NCI-H2171 treated with DMSO at 0.1 percent for 48 hours (cell line): ENCODE measurements around the gene BEND6.
"Not testable (repeated sequence)": the region's sequence is repeated elsewhere in the genome, so short reads cannot be mapped to it uniquely, and the experiment has no call there.

ENCODE experiments used
- DNase-seq: peaks from one replicate; lab custom pipeline; 2025; lab: John Stamatoyannopoulos, UW

The BEND6 gene

DNA sequence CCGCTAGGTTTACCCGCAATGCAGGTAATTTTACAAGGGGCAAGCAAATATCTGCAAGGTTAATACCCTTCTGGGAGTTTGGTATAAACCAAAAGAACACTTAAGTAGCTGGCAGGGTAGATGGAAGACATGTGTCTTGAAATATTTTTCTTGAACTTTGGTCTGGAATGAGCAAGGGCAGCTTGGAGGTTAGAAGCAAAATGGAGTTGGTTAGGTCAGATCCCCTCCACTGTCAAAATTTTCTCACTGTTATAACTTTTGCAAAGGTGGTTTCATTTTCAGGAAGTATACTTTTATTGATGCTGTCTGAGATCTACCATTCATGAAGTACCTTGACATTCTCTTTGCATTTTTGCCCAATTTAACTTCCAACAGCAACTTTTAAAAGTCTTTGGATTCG lies 78.3 kb downstream of the BEND6 start:
- no peak for DNase-seq

DNA sequence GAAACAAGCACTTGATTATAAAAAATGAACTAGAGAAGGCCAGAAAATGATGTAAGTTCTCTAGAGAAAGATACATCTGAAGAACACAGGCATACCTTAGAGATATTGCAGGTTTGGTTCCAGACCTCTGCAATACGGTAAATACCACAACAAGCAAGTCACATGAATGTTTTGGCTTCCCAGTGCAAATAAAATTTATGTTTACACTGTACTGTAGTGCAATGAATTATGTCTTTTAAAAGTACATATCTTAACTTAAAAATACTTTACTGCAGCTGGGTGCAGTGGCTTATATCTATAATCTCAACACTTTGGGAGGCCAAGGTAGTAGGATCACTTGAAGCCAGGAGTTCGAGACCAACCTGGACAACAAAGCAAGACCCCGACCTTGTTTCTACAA lies 80.6 kb downstream of the BEND6 start:
- no peak for DNase-seq

DNA sequence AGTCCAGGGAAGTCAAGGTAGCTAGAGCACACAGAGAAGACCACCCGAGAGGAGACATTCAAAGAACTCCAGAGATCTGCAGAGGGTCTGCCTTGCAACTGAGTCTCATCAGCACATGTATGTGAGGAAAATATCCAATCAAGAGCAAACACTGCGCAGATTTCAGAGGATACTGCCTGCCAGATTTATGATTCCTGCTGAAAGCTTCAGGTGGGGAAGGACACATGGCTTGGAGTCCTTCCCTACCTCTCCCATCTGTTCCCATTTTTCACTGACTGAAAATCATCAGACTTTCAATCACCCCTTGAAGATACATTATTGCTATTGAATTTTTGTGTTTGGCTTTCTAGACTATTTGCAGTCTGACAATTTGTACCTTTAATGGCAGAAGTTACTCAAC lies 84.0 kb downstream of the BEND6 start:
- DNase-seq: peak; percentile 30

DNA sequence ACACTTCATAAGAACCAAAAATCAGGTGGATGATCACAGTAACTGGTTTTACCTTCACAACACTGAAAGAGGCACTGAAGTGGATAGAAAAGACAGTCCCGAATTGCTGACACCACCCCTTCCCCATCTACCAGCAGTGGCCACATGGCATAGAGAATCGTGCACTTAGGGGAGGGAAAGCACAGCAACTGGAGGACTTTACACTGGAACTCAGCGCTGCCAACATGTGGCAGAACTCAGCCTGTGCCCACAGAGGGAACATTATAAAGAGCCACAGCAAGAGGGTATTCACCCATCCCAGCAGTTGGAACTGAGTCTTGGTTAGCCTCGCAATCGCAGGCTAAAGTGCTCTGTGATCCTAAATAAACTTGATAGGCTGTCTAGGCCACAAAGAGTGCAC lies 85.1 kb downstream of the BEND6 start:
- DNase-seq: peak; percentile 38

DNA sequence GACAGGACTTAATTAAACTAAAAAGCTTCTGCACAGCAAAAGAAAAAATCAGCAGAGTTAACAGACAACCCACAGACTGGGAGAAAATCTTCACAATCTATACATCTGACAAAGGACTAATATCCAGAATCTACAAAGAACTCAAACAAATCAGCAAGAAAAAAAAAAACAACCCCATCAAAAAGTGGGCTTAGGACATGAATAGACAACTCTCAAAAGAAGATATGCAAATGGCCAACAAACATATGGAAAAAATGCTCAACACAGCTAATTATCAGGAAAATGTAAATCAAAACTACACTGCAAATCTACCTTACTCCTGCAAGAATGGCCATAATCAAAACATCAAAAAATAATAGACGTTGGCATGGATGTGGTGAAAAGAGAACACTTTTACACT lies 89.2 kb downstream of the BEND6 start:
- not testable (repeated sequence) for DNase-seq

DNA sequence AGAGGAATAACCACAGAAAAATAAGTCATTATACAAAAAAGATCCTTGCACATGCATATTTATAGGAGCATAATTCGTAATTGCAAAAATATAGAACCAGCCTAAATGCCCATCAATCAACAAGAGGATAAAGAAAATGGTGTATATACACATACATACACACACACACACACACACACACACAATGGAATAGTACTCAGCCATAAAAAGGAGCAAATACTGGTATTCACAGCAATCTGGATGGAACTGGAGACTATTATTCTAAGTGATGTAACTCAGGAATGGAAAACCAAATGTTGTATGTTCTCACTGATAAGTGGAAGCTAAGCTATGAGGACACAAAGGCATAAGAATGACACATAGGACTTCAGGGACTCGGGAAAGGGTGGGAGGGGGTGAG lies 89.7 kb downstream of the BEND6 start:
- no peak for DNase-seq

DNA sequence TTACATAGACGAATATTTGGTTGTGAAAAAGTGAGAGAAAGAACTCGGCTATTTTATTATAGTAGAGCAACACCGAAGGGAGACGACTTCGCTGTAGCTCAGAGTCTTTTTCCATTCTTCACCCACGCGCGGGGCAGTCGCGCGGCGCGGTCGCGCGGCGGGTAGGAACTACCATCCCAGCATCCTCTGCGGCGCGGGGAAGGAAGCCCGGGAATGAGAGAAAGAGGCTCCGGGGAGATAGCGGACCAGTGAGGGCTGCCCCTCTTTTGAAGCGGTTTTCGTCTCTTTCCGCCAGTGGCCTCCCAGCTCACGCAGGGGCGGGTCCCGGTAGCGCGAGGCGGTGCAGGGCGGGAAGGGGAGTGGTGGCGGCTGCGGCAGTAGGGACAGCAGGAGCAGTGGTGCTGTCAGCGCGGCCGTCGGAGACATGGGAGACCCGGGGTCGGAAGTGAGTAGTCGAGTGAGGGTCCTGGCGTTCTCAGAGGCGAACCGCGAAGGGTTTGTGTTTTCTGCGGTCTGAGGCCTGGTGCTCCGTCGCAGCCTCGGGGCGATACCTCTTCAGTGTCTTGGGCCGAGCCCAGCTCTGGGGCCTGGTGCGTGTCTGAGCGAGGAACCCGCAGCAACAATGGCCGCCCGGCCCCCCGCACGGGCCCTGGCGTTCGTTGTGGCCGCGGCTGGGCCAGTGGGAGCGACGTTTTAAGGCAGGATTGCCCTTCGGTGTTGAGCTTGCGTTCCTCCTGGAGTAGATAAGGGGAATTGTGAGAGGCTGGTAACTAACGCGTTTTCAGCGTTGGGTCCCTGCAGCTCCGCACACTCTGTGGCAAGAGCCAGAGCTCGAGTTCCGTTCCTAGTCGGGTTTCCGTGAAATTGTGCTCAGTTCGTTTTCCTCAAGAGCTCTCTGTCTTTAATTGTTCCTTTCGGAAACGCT lies 91.7 kb downstream of the BEND6 start, which contains the start of gene KIAA1586:
KIAA1586 (plus strand) TSS at position 362 of the 925 bp plus-strand sequence; CDS start at position 425, 63 bp downstream.
- peak; percentile 93 for DNase-seq

DNA sequence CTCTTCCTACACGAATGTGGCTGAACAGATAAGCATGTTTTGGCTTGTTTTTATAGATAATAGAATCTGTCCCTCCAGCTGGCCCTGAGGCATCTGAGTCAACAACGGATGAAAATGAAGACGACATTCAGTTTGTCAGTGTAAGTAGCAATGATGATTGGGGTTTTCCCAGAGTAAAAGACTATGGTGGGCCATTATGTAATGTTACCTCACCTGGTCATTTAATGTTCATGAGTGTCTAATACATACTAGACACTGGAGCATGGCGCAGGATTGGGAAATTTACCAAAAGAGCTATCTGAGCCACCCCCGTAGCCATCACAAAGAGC lies 92.3 kb downstream of the BEND6 start:
- not testable (repeated sequence) for DNase-seq

DNA sequence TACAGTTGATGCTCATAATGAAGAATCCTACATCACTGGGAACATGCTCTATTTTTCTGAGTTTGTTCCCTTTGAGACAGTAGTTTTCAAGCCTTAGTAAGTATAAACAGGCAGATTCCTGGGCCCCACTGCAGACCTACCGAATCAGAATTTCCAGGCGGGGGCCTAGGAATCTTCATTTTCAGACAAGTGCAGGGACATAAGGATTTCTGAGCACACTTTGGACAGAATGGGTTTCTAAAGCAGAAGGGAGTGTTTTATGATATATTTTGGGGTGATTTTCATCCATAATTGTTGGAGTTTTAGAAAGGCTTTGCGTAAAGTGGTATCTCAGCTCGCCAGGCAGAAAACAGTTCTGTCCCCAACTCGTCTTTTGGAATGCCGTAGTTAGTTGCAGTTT lies 93.0 kb downstream of the BEND6 start:
- DNase-seq: not testable (repeated sequence)

DNA sequence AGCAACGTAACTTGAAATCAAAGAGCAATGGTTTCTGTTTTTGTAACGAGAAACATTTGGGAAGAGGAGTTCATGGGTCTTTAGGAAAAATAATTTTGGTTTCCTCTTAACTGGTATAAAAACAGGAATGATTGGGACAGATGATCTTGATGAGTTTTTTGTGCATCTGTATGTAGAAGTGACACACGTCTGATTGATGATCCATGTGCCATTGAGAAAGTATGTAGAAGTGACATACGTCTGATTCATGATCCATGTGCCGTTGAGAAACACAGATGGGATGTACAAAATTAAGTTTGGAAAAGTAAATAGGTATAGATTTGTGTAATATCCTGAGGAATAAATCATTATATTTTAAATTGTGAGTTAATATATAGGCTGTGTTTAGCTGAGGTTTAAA lies 93.7 kb downstream of the BEND6 start:
- no peak for DNase-seq

DNA sequence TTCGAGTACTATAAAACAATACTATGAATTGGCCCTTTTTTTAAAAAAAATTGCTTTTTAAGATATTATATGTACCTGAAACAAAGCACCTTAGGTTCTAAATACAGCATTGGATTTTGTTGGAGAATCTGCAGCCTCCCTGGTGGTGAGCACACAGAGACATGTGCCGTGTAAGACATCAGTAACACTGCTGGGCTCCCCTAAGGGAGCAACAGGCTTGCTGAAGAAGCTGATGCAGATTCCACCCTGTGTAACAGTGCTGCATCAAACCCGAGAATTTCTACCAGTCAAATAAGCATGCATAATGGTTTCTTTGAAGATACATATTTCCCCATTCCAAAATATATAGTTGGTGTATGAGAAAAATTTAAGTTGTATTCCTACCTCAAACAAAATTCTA lies 108.9 kb downstream of the BEND6 start:
- no peak for DNase-seq

DNA sequence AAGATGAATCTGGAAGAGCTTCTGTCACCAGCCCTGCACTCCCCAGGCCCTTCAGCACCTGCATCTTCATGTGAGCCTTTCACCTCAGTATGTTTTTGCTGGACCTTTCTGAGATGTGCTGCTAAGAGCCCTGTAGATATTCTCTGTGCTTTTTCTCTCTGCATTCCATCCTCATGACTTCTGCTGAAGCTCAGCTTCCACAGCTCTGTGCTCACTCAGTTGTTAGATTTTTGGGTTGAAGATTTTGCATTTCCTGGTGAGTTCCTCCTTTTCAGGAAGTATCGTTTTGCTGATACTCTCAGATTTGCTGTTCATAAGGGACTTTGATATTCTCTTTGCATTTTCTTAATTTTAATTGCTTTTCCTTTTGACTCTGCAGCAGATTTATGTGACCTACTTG lies 109.9 kb downstream of the BEND6 start:
- DNase-seq: no peak

DNA sequence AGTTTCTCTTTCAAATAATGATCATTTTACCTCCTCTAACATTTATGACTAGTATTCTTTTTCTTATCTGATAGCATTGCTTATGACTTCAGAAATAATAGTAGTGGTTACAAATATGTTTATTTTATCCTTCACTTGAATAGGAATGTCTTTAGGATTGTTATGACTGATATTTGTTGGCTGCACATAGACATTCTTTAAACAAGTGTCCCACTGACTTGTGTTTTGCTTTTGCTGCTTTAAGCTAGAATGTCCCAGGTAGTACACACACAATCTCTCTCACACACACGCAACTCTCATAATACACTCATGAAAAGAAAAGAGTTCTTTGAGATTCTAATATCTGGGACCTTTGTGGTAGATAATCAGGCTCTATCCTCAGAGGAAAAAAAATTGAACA lies 113.2 kb downstream of the BEND6 start:
- DNase-seq: no peak

DNA sequence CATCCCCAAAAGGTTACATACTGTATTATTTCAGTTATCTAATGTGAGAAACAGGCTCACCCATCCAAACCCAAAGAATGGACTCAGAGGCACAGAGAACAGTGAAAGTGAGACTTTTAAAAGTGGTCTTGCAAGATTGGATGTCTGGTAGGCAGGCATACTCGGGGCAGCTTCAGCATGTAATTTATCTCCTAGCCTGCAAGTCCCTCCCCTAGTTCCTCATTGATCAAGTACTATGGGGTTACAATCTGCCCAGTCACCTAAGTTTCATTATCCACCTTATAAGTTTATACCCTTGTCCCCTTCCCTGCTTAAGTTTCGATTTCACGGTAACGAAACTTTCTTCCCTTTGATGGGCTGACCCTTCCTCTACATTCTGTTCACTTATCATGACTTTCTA lies 114.3 kb downstream of the BEND6 start:
- DNase-seq: no peak

DNA sequence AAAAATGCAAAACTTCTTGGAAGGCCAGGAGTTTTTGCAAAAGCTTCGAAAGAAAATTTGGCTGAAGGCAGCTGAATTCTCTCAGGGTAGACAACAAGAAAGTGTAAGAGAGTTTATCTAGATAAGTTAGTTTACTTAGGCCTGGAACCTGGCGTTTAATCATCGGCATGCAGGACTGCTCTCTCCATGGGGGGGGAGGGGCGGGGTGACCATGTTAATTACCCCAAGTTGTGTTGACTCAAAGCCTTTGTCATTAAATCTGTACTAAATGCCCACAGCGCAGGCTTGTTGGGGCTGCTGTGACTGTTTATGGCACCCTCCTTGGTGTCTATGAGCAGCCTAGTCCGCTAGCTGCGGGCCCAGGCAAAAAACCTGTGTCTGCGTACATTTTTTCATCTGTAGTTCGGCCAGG lies 115.0 kb downstream of the BEND6 start:
- DNase-seq: no peak

DNA sequence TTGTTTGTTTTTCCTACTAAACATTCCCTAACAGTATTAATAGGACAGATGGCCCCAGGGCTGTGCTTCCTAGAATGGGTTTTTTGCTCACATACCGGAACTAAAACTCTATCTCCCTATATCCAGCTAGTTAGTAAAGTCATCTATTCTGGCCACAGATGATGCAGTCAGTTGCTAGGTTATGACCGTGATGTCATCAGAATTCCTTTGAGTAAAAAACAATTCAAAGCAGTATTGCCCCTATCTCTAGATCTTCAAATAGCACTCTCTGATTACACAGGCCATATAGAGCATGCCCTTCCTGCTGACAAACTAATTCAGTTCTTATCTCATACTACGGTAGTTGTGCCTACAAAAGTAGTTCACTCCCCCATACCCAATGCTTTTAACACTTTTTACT lies 117.2 kb downstream of the BEND6 start:
- no peak for DNase-seq

DNA sequence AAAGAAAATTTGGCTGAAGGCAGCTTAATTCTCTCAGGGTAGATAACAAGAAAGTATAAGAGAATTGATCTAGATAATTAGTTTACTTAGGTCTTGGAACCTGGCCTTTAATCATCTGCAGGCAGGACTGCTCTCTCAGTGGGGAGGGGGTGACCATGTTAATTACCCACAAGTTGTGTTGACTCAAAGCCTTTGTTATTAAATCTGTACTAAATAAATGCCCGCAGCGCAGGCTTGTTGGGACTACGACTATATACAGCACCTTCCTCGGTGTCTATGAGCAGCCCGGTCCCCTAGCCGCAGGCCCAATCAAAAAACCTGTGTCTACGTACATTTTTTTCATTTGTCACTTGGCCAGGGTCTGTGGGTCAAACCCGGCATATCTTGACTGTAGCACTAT lies 119.5 kb downstream of the BEND6 start:
- no peak for DNase-seq

DNA sequence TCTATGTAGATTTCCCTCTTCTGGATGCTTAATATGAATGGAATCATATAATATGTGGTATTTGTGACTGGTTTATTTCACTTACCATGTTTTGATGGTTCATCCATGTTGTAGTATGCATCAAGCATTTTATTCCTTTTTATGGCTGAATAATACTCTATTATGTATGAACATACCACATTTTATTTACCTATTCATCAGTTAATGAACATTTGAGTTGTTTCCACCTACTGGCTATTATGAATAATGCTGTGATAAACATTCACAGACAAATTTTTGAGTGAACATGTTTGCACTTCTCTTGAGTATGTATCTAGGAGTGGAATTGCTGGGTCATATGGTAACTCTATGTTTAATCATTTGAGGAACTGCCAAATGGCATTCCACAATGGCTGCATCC lies 120.2 kb downstream of the BEND6 start:
- no peak for DNase-seq
